ENCODE data around the gene ANKZF1. TPM values are rescaled to one million over a fixed set of nuclear protein-coding genes. Genes with fewer than 3 reads are reported as not detected.

Gene ANKZF1
- total RNA-seq, 1 donor from 2014 or later: 46.1 TPM

GRCh38 chr2:219204425-219205164 is 25.0 kb upstream of the ANKZF1 start:
- DNase-seq (no peak), ATAC-seq (no peak)
- intact Hi-C loops (cut with DNase I): no loop called here
- Histone ChIP-seq H3K27ac (no peak overlapping the region), H3K36me3 (peaks cover 16% of the 10 kb centered on the region), H3K9me3 (no peaks in the 10 kb centered on the region), H3K4me3 (no peak overlapping the region), H3K4me1 (peaks cover 19% of the 10 kb centered on the region), H3K27me3 (ENCODE audit: low read depth) (no peaks in the 10 kb centered on the region)
- TF ChIP-seq CTCF (IDR thresholded peaks at IDR 0.05): no peak

- intact Hi-C loops (cut with DNase I): no loop called here
- peaks cover 19% of the 10 kb centered on the region for H3K4me1 ChIP-seq
- no peaks in the 10 kb centered on the region for H3K27me3 ChIP-seq (ENCODE audit: low read depth)
- DNase-seq (no peak), ATAC-seq (no peak)
- no peak overlapping the region for H3K27ac ChIP-seq
- no peak overlapping the region for H3K4me3 ChIP-seq
- no peaks in the 10 kb centered on the region for H3K9me3 ChIP-seq
- peaks cover 21% of the 10 kb centered on the region for H3K36me3 ChIP-seq
- no peak for TF ChIP-seq CTCF (IDR thresholded peaks at IDR 0.05)
Measured at GRCh38 chr2:219205165-219205538, 24.5 kb upstream of the ANKZF1 start.

- peaks cover 28% of the 10 kb centered on the region for H3K36me3 ChIP-seq
- no peaks in the 10 kb centered on the region for H3K27me3 ChIP-seq (ENCODE audit: low read depth)
- H3K4me1 ChIP-seq: peaks cover 19% of the 10 kb centered on the region
- no peaks in the 10 kb centered on the region for H3K9me3 ChIP-seq
- no peak for ATAC-seq
- peak overlapping the region; percentile 91 for H3K27ac ChIP-seq
- no peak for DNase-seq
- no peak for TF ChIP-seq CTCF (IDR thresholded peaks at IDR 0.05)
- intact Hi-C loops (cut with DNase I): no loop called here
- peak overlapping the region; percentile 76 for H3K4me3 ChIP-seq
Measured at GRCh38 chr2:219205981-219206327, 23.7 kb upstream of the ANKZF1 start.

GRCh38 chr2:219206328-219207133 is 23.1 kb upstream of the ANKZF1 start, which contains the start of gene ZFAND2B:
TSS of gene ZFAND2B (plus strand) at chr2:219206782. CDS start at chr2:219206988, 206 bp downstream.
- Histone ChIP-seq H3K36me3 (peaks cover 28% of the 10 kb centered on the region), H3K27ac (peak within 1 kb of the TSS; percentile 91), H3K4me3 (peak within 1 kb of the TSS; percentile 76), H3K4me1 (peaks cover 19% of the 10 kb centered on the region), H3K9me3 (no peaks in the 10 kb centered on the region), H3K27me3 (ENCODE audit: low read depth) (no peaks in the 10 kb centered on the region)
- peak; percentile 97 for DNase-seq
- TF ChIP-seq CTCF (IDR thresholded peaks at IDR 0.05): no peak
- peak; percentile 98 for ATAC-seq
- intact Hi-C loops (cut with DNase I): no loop called here

- intact Hi-C loops (cut with DNase I): no loop called here
Measured at GRCh38 chr2:219207134-219207883, 22.3 kb upstream of the ANKZF1 start.

More at GRCh38 chr2:219207134-219207883, 22.3 kb upstream of the ANKZF1 start:
- no peaks in the 10 kb centered on the region for H3K9me3 ChIP-seq
- no peak for DNase-seq
- no peaks in the 10 kb centered on the region for H3K27me3 ChIP-seq (ENCODE audit: low read depth)
- H3K4me3 ChIP-seq: peak overlapping the region; percentile 76
- H3K27ac ChIP-seq: peak overlapping the region; percentile 91
- peaks cover 28% of the 10 kb centered on the region for H3K36me3 ChIP-seq
- ATAC-seq: no peak
- H3K4me1 ChIP-seq: peaks cover 19% of the 10 kb centered on the region
- TF ChIP-seq CTCF (IDR thresholded peaks at IDR 0.05): no peak
